ENCODE data around the gene NRBF2.
"Not testable (repeated sequence)": the region's sequence is repeated elsewhere in the genome, so short reads cannot be mapped to it uniquely, and the experiment has no call there.

The NRBF2 gene

DNA sequence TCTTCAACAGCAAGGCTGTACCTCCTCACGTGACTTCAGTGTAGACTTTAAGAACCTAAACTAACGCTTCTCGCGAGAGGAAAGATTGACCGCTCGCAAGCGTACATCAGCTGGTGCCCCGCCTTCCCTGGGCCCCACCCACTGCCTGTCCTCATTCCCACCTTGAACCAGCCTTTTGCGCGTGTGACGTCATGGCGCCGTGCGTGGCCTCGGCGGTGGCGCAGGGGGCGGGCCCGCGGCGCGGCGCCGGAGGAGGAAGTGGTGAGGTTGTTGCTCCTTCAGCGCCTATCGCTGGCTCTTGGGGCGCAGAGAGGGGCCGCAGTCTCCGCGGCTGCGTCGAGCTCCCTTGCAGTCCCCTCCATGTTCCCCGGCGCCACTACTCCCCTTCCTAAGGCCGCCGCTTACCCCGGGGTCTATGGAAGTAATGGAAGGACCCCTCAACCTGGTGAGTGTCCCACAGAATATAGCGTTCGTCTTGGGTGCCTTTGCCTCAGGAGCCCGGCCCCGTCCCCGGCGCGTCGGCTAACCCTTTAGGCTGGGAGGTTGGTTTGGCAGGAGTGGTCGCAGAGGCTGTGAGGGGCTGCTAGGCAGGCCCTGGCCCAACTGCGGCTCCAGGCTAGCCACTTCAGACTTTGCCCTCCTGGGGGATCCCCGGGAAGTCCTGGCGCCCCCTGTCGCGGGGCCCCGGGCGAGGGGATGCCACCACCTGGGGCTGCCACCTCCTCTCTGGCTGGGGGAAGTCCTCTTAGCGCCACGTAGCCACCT lies at the start of gene NRBF2:
TSS of gene NRBF2 (plus strand) at position 273 of the 765 bp plus-strand sequence. CDS start at position 416, 143 bp downstream.
- DNase-seq (ENCODE audit: low read depth): peak; percentile 96

DNA sequence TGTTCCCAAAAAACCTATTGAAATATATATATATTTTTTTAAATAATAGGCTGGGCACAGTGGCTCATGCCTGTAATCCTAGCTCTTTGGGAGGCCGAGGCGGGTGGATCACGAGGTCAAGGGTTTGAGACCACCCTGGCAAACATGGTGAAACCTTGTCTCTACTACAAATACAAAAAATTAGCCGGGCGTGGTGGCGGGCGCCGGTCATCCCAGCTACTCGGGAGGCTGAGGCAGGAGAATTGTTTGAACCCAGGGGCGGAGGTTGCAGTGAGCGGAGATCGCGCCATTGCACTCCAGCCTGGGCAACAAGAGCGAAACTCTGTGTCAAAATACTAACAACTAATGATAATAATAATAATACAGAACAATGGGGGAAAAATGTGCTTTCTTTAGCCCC lies 49.7 kb upstream of the NRBF2 start:
- DNase-seq (ENCODE audit: low read depth): not testable (repeated sequence)

DNA sequence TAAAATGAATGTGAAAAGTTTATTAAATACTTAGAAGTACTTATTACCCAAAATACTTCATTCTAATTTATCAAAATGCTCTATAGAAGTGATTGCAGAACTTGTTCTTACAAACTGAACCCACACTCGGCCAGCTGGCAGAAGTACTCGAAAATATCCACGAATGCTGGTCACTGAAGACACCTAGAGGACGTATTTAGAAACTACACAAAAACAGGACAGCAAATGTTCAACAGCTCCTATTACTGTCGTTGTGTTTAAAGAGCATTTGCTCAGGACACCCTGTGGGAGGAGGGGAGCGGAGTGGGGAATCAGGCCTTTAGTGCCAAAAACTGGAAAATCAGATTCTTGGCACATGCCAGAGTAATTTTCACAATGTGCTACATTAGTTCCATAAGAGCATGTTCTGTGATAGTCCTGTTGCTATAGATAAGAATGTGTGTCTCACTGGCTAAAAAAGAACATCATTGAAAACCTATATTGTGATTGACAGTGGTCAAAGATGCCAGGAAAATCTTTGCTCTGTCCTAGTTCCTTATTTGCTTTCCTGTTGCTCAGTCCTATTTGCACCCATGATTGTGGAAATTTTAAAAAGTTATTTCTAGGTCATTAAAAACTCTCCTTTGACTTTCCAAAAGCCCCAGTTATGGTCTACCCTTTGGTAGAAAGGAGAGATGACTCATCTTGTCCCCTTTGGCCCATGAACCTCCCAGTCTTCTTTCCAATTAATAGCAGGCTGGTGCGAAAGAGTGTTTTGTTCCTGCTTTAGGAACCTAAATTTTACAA lies 49.0 kb upstream of the NRBF2 start:
- DNase-seq (ENCODE audit: low read depth): peak; percentile 26

- DNase-seq (ENCODE audit: low read depth): no peak
These were observed 48.3 kb upstream of the NRBF2 start for GRCh38 chr10:63084690-63085382.

DNA sequence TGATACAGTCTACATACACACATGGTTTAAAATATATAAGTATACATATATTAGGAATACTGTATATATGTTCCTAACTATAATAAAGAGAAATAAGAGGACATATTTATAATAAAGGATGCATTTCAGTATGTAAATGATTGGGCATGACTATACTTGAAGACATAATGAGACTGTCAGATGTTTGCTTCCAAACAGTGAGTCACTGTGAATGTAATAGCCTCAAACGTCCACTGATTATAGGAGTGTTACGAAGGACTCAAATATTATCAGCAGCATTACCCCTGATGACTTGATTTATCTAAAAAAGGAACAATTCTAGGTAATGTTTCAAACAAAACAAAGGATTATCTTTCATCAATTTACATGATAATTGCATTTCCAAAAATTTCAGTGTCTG lies 39.9 kb upstream of the NRBF2 start:
- DNase-seq (ENCODE audit: low read depth): no peak

- DNase-seq (ENCODE audit: low read depth): no peak
These were observed 38.7 kb upstream of the NRBF2 start for GRCh38 chr10:63094405-63094804.

DNA sequence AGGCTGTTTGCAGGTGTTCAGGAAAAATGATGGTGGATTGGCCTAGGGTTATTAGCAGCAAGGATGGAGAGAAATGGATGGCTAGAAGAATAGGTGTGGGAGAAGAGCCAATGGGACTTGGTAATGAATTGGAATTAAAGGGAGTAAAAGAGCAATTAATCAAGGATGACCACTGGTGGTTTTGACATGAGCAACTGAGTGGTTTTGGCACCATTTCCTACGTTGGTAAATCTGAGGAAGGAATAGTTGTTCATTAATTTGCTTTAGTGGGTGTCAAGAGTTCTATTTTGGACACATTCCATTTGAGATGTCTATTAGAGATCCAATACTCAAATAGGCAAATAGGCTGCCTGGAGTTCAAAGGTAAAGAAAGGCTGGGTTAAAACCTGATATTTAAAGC lies 38.2 kb upstream of the NRBF2 start:
- DNase-seq (ENCODE audit: low read depth): no peak

DNA sequence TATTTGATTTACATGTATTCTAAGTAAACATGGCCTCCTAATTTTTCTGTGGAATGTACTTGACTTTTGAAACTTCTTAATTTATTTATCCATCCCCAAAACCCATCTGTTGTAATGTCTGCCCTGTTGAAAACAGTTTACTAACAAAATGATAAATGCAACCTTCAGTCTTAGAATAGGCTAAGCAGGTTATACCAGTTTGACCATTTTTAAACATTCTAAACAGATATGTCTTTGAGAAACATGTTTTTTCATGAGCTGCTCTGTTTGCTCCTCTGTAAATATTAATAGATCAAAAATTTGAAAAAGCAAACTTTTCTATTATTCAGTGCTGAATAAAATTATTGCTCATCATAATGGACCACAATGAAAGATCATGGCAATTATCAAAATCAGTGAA lies 33.4 kb upstream of the NRBF2 start:
- DNase-seq (ENCODE audit: low read depth): no peak

- DNase-seq (ENCODE audit: low read depth): not testable (repeated sequence)
These were observed 32.0 kb upstream of the NRBF2 start for GRCh38 chr10:63101091-63101490.

GRCh38 chr10:63102279-63102883 lies 30.7 kb upstream of the NRBF2 start:
- not testable (repeated sequence) for DNase-seq (ENCODE audit: low read depth)

DNA sequence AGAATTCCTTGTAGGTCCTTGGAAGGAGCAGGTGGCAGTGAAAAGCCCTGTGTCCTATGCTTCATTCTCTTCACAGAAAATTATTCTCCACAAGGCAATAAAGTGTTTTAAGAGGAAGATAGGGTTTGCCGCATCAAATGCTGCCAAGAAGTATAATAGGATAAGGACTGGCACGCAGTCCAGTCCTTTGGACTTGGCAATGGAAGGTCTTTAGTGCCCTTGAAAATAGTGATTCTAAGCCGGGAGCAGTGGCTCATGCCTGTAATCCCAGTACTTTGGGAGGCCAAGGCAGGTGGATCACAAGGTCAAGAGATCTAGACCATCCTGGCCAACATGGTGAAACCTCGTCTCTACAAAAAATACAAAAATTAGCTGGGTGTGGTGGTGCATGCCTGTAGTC lies 29.9 kb upstream of the NRBF2 start:
- not testable (repeated sequence) for DNase-seq (ENCODE audit: low read depth)

DNA sequence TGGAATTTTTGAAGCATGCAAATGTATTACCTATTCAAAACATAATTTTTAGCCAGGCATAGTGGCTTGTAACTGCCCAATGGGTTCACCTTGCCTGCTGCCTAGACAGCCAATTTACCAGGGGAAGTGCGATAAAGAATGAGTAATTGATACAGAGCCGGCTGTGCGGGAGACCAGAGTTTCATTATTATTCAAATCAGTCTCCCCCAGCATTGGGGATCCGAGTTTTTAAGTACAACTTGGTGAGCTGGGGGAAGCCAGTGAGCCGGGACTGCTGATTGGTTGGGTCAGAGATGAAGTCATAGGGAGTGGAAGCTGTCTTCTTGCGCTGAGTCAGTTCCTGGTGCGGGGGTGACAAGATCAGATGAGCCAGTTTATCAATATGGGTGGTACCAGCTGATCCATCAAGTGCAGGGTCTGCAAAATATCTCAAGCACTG lies 29.1 kb upstream of the NRBF2 start:
- DNase-seq (ENCODE audit: low read depth): peak; percentile 9

DNA sequence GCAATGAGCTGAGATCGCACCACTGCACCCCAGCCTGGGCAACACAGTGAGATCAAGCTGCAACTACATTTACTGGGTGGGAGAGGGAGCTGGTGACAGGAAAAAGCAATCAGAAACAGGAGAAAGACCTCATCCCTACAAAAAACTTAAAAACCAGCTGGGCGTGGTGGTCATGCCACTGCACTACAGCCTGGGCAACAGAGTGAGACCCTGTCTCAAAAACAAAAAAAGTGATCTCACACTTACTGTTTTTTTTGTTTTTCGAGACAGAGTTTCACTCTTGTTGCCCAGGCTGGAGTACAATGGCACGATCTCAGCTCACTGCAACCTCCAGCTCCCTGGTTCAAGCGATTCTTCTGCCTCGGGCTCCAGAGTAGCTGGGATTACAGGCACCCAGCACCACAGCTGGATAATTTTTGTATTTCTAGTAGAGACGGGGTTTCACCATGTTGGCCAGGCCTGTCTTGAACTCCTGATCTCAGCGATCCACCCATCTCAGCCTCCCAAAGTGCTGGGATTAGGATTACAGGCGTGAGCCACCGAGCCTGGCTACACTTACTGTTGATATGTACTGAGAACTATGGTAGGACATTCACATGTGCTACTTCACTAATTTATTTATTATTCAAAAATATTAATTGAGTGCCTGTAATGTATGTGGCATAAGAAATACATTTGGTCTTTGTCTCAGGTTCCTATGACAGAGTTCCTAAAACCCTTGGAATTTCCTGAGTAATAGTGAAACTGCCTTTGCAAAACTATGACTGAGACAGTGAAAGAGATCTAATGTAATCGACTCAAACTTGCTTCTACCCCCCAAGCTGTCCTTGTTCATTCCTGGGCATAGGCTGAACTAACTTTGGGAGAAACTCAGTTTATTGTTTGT lies 27.7 kb upstream of the NRBF2 start:
- no peak for DNase-seq (ENCODE audit: low read depth)

- no peak for DNase-seq (ENCODE audit: low read depth)
These were observed 26.9 kb upstream of the NRBF2 start for GRCh38 chr10:63106111-63106755.

DNA sequence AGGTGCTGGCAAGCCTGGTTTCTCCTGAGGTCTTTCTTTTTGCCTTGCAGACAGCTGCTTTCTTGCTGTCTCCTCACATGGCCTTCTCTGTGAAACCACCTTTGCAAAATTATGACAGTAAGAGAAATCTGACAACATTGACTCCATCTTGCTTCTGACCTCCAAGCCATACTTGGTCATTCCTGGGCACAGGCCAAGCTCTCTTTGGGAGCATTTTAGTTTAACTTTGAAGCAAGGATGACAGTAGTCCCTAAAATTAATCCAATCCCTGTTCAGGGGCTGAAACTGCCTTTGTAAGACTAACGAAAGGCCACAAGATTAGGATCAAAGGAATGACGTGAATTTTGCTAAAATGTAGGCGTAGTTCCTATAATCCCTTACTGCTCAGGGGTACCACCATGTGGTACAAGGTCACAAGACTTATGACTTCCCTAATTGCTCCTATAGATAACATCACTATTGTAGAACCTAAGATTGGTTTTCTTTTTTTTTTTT lies 25.1 kb upstream of the NRBF2 start:
- DNase-seq (ENCODE audit: low read depth): no peak

DNA sequence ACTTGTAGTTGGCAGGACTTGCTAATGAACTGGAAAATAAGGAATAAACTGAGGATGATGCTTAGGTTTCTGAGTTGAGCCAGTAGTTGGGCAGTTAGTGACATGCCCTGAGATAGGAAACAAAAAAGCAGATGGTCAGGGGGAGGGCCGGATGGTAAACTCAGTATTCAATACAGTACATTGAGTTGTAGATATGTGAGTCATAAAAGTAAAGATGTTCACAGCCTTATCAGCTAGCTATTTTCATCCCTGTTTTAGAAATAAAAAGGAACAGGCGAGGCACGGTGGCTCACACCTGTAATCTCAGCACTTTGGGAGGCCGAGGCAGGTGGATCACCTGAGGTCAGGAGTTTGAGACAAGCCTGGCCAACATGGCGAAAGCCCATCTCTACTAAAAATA lies 22.2 kb upstream of the NRBF2 start:
- DNase-seq (ENCODE audit: low read depth): no peak

DNA sequence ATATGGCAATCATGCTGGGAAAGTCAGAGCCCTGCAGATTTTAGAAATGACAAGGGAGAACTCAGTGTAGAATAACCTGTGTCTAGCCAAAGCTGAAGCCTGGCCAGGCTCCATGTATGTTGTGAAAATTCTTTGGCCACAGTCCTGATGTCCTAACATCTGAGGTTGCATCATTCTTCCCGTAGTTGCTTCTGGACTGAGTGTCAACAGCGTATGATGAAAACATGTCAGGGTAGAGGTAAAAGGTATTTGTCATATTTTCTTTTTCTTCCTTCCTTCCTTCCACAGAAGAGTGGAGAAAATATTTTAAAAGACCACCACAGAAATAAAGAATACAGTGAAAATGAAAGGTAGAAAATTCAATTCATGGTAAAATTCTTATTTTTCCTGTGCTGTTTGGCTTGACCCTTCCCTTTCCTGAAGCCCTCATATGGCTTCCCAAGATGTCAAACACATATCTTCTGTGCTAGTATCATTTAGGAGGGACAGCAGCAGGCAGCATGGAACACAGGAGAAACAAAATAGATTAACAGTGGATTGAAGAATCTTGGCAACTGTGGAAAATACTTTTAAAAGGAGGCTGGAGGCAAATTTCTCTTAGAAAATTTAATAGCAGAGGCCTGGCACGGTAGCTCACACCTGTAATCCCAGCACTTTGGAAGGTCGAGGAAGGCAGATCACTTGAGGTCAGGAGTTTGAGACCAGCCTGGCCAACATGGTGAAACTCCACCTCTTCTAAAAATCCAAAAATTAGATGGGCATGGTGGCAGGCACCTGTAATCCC lies 18.9 kb upstream of the NRBF2 start:
- DNase-seq (ENCODE audit: low read depth): no peak

DNA sequence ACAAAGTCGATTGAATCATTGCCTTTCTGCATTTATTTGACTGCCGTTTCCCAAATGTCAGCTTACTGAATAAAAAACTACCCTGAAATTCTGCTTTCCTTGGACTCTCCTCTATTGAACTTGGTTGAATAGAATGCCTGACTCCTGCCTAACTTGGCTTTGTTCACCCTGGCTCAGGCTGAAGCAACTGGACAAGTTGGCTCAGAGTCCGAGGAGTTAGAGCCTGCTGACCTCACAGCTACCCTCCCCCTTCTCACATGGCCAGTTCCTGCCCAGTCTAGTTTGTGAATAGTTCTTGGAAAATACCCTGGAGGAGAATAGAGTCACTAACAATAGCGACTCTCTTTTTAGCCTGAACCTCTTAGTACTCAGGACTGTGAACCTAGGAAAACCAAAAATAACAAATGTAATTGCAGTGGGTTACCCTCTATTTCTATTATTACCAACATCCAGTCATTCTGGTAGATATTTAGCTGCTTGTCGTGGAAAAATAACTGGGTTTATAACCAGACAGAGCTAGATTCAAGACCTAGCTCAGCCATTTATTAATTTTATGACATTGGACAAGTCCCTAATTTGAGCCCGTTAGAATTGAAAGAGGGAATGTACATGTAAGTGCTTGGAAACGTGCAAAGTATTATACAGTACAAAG lies 17.3 kb upstream of the NRBF2 start:
- no peak for DNase-seq (ENCODE audit: low read depth)

GRCh38 chr10:63116452-63117072 lies 16.6 kb upstream of the NRBF2 start:
- DNase-seq (ENCODE audit: low read depth): no peak
